Hematopoietic multipotent progenitor cell treated with erythropoietin and hydrocortisone succinate and interleukin-3 and kit ligand, for 15 days (in vitro differentiated cells): ENCODE data around the gene CFTR.
"Not testable (repeated sequence)": the region's sequence is repeated elsewhere in the genome, so short reads cannot be mapped to it uniquely, and the experiment has no call there.

Experiments
- DNase-seq: peaks from one replicate; pipeline ENCODE4 v3.0.0-alpha.2; 2015; ENCODE audit warnings: low spot score

Gene CFTR

GRCh38 chr7:117688126-117688525, 208.3 kb downstream of the CFTR start:
- no peak for DNase-seq

DNA sequence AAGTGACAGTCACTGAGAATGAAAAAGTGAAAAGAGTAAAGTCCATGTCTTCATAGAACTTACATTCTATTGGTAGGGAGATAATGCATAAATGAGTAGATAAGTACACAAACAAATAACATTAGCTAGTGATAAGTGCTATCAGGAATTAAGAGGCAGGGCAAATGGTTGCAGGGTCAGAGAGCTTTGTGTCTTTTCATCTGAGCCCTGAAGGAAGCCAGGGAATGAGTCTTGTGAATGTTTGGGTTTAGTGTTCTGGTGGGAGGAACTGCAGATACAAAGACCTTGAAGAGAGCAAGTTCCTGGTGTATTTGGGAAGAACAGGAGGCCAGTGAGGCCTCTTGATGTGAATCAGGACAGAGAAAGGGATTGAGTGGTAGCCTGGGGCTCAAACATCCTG, 209.6 kb downstream of the CFTR start:
- DNase-seq, result no peak

DNA sequence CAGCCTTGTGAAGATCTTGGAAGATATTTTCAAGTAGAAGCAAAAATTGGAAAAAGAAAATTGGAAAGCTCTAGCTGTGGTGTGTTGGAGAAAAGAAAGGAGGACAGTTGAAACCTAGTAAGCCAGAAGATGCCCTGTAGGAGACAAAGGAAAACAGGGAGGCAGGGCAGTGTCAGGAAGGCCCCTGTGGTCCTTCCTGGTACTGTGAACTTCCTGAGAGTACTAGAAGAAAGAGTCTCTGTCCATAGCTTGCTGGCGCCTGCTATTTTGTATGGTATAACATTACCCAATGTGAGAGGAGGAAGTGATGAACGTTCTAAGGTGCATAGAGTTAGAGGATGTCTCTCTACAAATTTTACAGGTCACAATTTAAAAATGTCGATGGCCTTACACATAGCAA, 210.3 kb downstream of the CFTR start:
- no peak for DNase-seq

GRCh38 chr7:117692338-117692737, 212.5 kb downstream of the CFTR start:
- no peak for DNase-seq

DNA sequence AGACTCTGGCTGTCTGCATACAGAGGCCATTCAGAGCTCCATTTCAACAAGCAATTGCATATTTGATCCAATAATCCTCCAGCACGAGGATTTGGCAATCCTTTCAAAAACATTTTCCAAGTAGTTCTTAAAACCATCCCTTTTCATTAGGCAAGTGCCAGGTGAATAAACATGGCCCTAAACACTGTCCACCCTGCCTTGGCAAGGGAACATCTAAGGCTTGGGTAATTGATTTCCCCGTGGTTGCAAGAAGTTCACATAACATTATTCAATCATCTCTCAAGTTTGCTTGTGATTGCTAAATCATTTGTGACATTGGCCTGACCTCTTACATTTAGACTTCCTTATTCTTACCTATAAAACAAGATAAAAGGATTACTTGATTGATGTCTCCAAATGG, 218.2 kb downstream of the CFTR start:
- DNase-seq, result no peak

DNA sequence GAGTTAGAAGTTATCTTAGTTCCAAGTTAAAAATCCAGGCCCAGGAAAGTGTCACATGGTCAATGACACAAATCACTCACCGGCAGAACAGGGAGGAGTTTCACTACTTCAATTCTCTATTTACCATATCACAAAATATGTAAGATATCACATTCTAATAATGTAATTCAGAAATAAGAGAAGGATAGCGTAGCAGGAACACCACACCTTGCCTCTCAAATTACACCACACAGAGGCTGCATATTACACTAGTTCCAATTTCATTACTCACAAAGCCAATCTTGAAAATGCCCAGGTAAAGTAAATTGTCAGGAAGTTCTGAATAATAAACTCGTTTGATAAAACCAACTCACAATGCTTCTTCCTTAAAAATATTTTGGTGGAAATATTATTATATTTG, 224.2 kb downstream of the CFTR start:
- no peak for DNase-seq

- no peak for DNase-seq
These were observed 225.8 kb downstream of the CFTR start for GRCh38 chr7:117705630-117706029.

DNA sequence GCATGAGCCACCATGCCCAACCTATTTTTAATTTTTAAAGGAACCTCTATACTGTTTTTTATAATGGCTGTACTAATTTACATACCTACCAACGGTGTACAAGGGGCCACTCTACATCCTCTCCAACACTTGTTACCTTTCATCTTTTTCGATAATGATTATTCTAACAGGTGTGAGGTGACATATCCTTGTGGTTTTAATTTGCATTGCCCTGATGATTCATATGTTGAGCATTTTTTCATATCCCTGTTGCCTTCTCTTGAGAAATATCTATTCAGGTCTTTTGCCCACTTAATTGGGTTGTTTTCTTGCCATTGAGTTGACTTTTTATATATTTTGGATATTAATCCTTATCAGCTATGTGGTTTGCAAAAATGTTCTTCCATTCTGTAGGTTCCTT, 226.4 kb downstream of the CFTR start:
- no peak for DNase-seq

DNA sequence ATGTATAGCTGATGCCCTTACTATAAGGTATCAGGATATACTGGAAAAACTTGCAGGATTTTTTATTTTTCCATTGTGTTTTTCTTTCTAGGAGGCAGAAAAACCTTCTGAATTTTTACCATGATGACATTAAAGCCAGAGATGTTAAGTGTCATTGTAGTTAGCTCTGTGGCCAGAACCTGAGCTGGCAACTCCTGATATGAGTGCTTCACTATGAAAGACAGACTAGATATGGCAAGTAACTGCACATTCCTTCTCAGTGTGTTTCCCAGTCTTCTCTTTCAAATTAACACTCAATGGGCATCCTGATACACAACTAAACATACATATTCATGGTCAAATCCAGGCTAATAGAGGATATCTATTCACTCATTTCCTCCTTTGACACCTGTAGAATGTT, 227.3 kb downstream of the CFTR start:
- no peak for DNase-seq

DNA sequence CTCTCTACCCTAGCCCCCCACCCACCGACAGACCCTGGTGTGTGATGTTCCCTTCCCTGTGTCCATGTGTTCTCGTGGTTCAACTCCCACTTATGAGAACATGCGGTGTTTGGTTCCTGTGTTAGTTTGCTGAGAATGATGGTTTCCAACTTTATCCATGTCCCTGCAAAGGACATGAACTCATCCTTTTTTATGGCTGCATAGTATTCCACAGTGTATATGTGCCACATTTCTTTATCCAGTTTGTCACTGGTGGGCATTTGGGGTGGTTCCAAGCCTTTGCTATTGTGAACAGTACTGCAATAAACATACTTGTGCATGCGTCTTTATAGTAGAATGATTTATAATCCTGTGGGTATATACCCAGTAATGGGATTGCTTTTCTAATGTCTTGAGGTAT, 228.3 kb downstream of the CFTR start:
- DNase-seq, result not testable (repeated sequence)

DNA sequence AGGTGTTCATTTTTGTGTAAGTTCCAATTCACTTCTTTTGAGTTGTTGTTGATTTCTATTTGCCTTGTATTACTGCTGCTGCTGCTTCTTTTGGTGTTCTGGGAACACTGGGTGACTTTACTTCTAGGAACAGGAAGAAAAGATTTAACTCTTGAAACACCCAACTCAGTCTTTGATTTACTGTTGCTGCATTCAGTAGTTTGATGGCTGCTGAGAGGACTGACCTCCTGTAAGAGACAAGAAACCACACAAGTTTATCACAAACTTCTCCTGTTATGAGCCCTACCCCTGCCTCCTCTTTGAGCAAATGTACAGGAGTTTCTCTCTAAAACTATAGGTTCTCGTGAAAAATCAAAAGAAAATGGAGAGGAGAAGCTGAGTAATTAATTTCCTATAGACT, 231.7 kb downstream of the CFTR start:
- DNase-seq, result no peak

DNA sequence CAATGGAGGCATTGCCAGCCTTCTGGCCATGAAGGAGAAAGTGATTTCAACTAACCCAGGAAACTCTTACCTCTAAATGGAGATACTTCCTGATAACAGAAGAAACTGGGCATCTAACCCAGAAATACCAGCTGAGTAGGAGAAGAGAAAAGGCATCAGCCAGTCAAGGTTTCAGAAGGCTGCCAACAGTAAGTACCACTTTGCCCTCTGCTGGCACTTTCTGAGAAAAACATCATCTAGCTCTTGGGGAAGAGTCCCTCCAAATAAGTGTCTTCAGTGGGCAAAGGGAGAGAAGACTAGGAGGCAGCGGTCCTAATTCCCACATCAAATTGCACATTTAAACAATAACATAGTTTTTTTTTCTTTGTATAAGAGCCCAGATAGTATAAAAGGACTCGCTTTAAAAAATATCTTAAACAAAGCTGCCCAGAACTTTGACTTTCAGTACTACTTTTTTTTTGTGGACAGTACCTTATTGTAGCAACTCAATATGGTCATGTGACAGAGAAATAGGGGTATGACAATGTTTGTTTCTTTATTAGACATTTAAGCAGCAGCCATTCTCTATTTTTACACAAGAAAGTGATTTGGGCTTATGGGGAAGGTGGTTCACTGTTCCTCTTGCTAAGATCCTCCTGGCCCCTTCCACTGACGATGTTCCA, 236.1 kb downstream of the CFTR start:
- peak; percentile 5 for DNase-seq

- no peak for DNase-seq
These were observed 237.0 kb downstream of the CFTR start for GRCh38 chr7:117716707-117717299.

- no peak for DNase-seq
These were observed 237.5 kb downstream of the CFTR start for GRCh38 chr7:117717357-117717756.
